KOPT-K1 (cell line): ENCODE data around the gene MALRD1.

ENCODE experiments used
- H3K27ac ChIP-seq: fragments of 200-600 bp; sonication (generic); 2 replicates; pipeline ENCODE4 v1.5.1; 2016; ENCODE audit warnings: antibody characterized with exemption, mild to moderate bottlenecking, low read depth, low read length; ENCODE audit not compliant: poor library complexity, severe bottlenecking
- H3K36me3 ChIP-seq: fragments of 200-600 bp; sonication (generic); 2 replicates; pipeline ENCODE4 v1.5.1; 2017; ENCODE audit warnings: antibody characterized with exemption, mild to moderate bottlenecking, low read length, moderate library complexity; ENCODE audit not compliant: insufficient read depth
- H3K9me3 ChIP-seq: fragments of 200-600 bp; sonication (generic); 2 replicates; pipeline ENCODE4 v1.5.1; 2017; ENCODE audit warnings: antibody characterized with exemption, low read length, mild to moderate bottlenecking; ENCODE audit not compliant: insufficient read depth, poor library complexity, severe bottlenecking

MALRD1 gene

GRCh38 chr10:19611775-19612174 is 563.2 kb downstream of the MALRD1 start:
- Histone ChIP-seq H3K9me3 (no peaks in the 10 kb centered on the region), H3K27ac (no peak overlapping the region), H3K36me3 (no peaks in the 10 kb centered on the region)

GRCh38 chr10:19616966-19617365 is 568.4 kb downstream of the MALRD1 start:
- Histone ChIP-seq H3K9me3 (no peaks in the 10 kb centered on the region), H3K36me3 (no peaks in the 10 kb centered on the region), H3K27ac (no peak overlapping the region)

- Histone ChIP-seq H3K9me3 (no peaks in the 10 kb centered on the region), H3K36me3 (no peaks in the 10 kb centered on the region), H3K27ac (no peak overlapping the region)
Observed at GRCh38 chr10:19620811-19621210, 572.2 kb downstream of the MALRD1 start.

DNA sequence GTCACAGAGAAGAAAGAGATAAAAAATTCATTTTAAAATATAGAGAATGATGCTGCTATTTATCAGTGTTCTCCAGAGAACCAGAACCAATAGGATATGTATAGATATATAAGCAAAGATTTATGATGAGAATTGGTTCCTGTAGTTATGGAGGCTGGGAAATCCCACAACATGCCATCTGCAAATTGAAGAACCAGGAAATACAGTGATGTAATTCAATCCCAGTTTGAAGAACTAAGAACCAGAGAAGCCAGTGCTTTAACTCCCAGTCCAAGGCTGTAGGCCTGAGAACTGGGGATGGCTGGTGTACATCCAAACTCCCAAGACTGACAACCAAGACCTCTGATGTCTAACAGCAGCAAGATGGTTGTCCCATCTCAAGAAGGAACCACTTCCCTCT is 574.7 kb downstream of the MALRD1 start:
- H3K36me3 ChIP-seq: no peaks in the 10 kb centered on the region
- H3K9me3 ChIP-seq: no peaks in the 10 kb centered on the region
- H3K27ac ChIP-seq: no peak overlapping the region

DNA sequence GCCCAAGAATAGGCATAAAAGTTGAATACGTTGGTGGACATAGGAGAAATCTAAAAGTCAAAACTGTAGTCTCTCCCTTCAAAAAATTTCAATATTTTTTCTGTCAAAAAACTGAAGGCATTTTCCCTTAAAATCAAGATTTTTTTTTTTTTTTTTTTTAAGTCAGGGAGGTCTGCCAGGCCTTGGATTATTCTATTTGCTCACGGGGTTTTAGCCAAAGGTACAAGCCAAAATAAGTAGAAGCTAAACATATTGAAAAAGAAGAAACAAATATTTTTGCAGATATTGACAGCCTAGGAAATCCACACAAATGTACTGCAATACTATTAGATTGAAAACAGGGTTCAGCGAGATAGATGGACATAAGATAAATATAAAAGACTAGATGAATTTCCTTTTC is 577.6 kb downstream of the MALRD1 start:
- H3K36me3 ChIP-seq: no peaks in the 10 kb centered on the region
- no peak overlapping the region for H3K27ac ChIP-seq
- H3K9me3 ChIP-seq: no peaks in the 10 kb centered on the region

GRCh38 chr10:19628767-19629560 is 580.4 kb downstream of the MALRD1 start:
- Histone ChIP-seq H3K27ac (no peak overlapping the region), H3K36me3 (no peaks in the 10 kb centered on the region), H3K9me3 (no peaks in the 10 kb centered on the region)

DNA sequence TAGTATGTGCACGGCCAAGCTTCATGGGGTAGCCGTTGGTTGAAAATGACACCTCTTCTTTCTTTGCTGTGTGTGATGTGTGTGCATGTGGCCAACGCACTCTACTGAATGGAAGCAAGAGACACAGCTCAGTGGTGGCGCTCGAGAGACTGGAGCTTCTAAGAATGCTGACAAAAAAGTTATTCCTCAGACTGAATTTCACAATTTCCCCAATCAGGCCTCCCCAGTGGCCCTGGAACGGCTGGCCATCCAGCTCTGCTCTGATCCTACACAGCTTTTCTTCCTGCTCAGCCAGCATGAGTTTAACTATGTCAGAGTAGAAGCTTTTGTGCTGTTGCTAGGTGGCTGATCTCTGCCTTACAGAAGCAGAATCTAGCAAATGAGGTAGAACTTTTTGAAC is 581.0 kb downstream of the MALRD1 start:
- Histone ChIP-seq H3K27ac (no peak overlapping the region), H3K9me3 (no peaks in the 10 kb centered on the region), H3K36me3 (no peaks in the 10 kb centered on the region)

DNA sequence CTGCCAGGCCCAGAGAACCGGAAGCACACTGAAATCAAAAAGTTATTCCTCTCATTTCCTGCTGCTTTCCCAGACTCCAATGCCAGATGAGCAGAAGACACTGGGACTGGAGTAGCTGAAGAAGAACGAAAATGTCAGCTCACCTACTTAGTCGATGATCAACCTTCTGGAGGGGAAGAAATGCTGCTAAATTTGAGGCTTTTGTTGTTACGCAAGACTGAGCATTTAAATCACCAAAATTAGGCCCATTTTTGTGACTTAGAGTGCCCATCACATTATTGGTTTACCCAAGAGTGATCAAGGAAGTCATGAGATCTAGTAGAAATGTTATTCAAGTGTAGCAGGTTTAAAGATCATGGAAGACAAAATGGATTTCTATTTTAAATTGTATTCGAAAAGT is 585.6 kb downstream of the MALRD1 start:
- Histone ChIP-seq H3K36me3 (no peaks in the 10 kb centered on the region), H3K27ac (no peak overlapping the region), H3K9me3 (no peaks in the 10 kb centered on the region)

DNA sequence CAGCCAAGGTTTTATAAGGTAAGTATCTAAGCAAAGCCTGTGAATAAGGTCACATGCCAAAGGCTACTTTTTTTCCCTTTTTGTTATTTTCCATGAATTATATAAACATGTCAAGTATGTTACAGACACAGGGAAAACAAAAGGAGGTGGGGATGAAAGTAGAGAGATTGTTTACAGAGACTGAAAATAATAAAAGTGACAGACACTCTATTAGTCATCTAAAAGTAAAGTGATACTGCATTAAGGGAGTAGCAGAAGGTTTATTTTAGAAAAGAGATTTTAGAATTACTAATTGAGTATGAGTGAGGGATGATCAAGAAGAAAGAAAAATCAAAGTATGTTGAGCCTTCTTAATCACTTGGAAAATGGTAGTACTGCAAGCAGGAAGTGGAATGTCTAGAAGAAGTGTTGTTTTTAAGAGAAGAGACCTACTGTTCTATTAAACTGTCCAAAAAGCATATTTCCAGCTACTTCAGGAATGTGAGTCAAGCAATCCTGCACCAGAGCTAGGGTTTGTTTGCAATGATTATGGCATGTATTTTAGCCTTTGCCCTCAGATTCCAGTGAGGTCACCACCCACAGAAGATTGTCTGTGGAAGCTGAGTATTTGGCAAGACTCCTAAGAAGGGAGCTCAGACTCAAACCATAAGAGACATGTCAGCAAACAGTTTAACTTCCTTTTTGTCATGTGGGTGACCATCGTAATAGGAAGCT is 589.7 kb downstream of the MALRD1 start:
- H3K36me3 ChIP-seq: no peaks in the 10 kb centered on the region
- no peak overlapping the region for H3K27ac ChIP-seq
- H3K9me3 ChIP-seq: no peaks in the 10 kb centered on the region

- no peaks in the 10 kb centered on the region for H3K9me3 ChIP-seq
- no peak overlapping the region for H3K27ac ChIP-seq
- H3K36me3 ChIP-seq: no peaks in the 10 kb centered on the region
Observed at GRCh38 chr10:19638896-19639233, 590.3 kb downstream of the MALRD1 start.

DNA sequence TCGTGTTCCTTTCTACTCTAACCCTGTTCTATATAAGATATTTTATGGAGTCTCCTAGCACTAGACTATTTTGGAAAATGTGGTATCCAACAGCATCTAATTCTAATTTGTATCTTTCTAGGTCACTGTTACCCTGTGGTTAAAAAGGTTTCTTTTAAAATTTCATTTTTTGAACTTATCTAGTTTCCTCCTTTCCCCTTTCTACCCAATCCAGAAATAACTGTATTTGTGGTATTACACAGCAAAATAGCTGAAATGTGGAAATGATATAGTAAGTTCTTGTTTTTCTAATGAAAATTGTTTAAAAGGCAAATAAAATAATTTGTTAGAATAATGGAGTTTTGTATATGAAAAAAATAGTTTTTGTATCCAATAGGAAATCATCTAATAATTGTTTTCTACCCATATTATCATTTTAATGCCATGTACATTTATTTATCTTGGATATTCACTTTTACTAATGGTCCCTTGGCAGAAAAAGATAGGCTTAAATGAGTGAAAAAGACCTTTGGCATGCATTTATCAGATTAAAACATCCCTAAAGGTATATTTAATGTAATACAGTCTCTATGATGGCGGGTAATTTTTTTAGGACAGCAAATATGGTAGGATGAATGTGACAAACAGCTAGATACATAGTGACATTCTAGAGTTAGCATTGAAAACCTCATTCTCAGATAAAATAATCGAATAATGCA is 592.1 kb downstream of the MALRD1 start:
- Histone ChIP-seq H3K27ac (no peak overlapping the region), H3K36me3 (no peaks in the 10 kb centered on the region), H3K9me3 (no peaks in the 10 kb centered on the region)

DNA sequence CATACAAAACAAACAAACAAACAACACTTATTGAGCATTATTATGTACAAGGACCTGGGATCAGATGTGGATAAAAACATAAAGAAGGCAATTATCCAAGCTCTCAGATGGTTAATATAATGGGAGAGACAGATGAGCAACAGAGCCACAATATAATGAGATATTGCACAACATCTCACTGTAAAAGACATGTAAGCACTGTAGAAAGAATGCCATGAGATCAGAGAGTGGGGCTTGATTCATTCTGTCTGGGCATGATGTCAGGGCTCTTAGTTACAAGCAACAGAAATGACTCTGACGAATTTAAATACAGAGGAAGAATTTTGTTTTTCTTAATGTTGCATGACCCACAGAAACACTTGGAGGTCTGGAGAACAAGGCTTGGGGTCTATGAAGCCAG is 602.9 kb downstream of the MALRD1 start:
- no peaks in the 10 kb centered on the region for H3K9me3 ChIP-seq
- H3K36me3 ChIP-seq: no peaks in the 10 kb centered on the region
- H3K27ac ChIP-seq: no peak overlapping the region

DNA sequence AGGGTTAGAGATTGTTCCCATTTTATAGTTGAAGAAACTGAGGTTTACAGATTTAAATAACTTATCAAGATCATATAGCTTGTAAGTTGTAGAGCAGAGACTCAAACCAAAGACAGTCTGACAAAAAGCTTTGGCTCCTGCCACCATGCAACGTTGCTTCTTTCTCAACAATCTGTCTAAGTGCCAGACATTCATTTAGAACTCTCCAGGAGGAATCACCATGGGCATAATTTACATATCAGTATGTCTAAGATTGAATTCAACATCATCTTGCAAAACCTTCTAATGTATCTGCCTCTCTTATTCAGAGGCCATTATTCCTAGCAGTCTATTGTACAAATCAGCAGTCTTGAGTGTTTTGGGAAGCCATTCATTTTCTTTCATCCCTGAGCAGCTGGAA is 604.1 kb downstream of the MALRD1 start:
- Histone ChIP-seq H3K27ac (no peak overlapping the region), H3K9me3 (no peaks in the 10 kb centered on the region), H3K36me3 (no peaks in the 10 kb centered on the region)

GRCh38 chr10:19653931-19654330 is 605.3 kb downstream of the MALRD1 start:
- Histone ChIP-seq H3K36me3 (no peaks in the 10 kb centered on the region), H3K27ac (no peak overlapping the region)

GRCh38 chr10:19654576-19654975 is 606.0 kb downstream of the MALRD1 start:
- Histone ChIP-seq H3K27ac (no peak overlapping the region), H3K9me3 (no peaks in the 10 kb centered on the region), H3K36me3 (no peaks in the 10 kb centered on the region)

More at GRCh38 chr10:19653931-19654330, 605.3 kb downstream of the MALRD1 start:
- no peaks in the 10 kb centered on the region for H3K9me3 ChIP-seq
